NCI-H146 (cell line): Measurements from ENCODE around the gene COMP.

Experiments used
- DNase-seq: peaks from one replicate; lab custom pipeline; 2025; lab: John Stamatoyannopoulos, UW

Gene COMP

GRCh38 chr19:18768997-18769891, 21.9 kb downstream of the COMP start:
- peak; percentile 61 for DNase-seq

- no peak for DNase-seq
Observed at GRCh38 chr19:18768046-18768771, 22.9 kb downstream of the COMP start.

- peak; percentile 90 for DNase-seq
Observed at GRCh38 chr19:18765224-18765623, 25.9 kb downstream of the COMP start.

GRCh38 chr19:18764591-18765051, 26.5 kb downstream of the COMP start:
- no peak for DNase-seq

- DNase-seq, result no peak
Observed at GRCh38 chr19:18763674-18764590, 27.2 kb downstream of the COMP start.

- DNase-seq, result no peak
Observed at GRCh38 chr19:18762125-18763023, 28.7 kb downstream of the COMP start.

- DNase-seq, result no peak
Observed at GRCh38 chr19:18761531-18762110, 29.5 kb downstream of the COMP start.

- no peak for DNase-seq
Observed at GRCh38 chr19:18760440-18761383, 30.4 kb downstream of the COMP start.

- DNase-seq, result no peak
Observed at GRCh38 chr19:18759995-18760426, 31.1 kb downstream of the COMP start.

GRCh38 chr19:18759304-18759994, 31.7 kb downstream of the COMP start:
- no peak for DNase-seq

- DNase-seq, result peak; percentile 94
Observed at GRCh38 chr19:18756896-18757295, 34.2 kb downstream of the COMP start.

- DNase-seq, result no peak
Observed at GRCh38 chr19:18754501-18754900, 36.6 kb downstream of the COMP start.

GRCh38 chr19:18751571-18751970, 39.5 kb downstream of the COMP start:
- no peak for DNase-seq

- DNase-seq, result no peak
Observed at GRCh38 chr19:18750295-18750970, 40.7 kb downstream of the COMP start.

- no peak for DNase-seq
Observed at GRCh38 chr19:18749362-18750231, 41.5 kb downstream of the COMP start.

- no peak for DNase-seq
Observed at GRCh38 chr19:18746401-18747325, 44.4 kb downstream of the COMP start.
